Mesendoderm (in vitro differentiated cells): Measurements from ENCODE around the gene SUGT1.

Source experiments
- DNase-seq: peaks from one replicate; pipeline ENCODE4 v3.0.0; 2013
- H2AK5ac ChIP-seq: 2 replicates; pipeline ENCODE4 v1.6.1; 2013; ENCODE audit warnings: low read length, inconsistent platforms
- H2BK120ac ChIP-seq: 2 replicates; pipeline ENCODE4 v1.6.1; 2013; ENCODE audit warnings: low read depth, mild to moderate bottlenecking, low read length, moderate library complexity, mixed read lengths
- H2BK15ac ChIP-seq: replicated peaks from 2 replicates; pipeline ENCODE4 v1.6.1; 2013; ENCODE audit warnings: low read depth, mild to moderate bottlenecking, moderate library complexity
- H2BK5ac ChIP-seq: 2 replicates; pipeline ENCODE4 v1.6.1; 2013; ENCODE audit warnings: low read length, inconsistent platforms
- H3K18ac ChIP-seq: 2 replicates; pipeline ENCODE4 v1.6.1; 2013; ENCODE audit warnings: mild to moderate bottlenecking, low read length, mixed read lengths
- H3K23ac ChIP-seq: one replicate; pipeline ENCODE4 v1.6.1; 2013; ENCODE audit warnings: low read length
- H3K27ac ChIP-seq: 2 replicates; pipeline ENCODE4 v1.5.1; 2013; ENCODE audit warnings: low read depth, mild to moderate bottlenecking, inconsistent platforms, low read length, moderate library complexity
- H3K27me3 ChIP-seq: 2 replicates; pipeline ENCODE4 v1.6.1; 2013; ENCODE audit warnings: low read length, control low read depth, mild to moderate bottlenecking, inconsistent platforms; ENCODE audit not compliant: insufficient read depth, poor library complexity
- H3K36me3 ChIP-seq: 2 replicates; pipeline ENCODE4 v1.6.1; 2013; ENCODE audit warnings: low read length, inconsistent platforms; ENCODE audit not compliant: control insufficient read depth, insufficient read depth
- H3K4ac ChIP-seq: one replicate; pipeline ENCODE4 v1.6.1; 2013; ENCODE audit warnings: low read depth, mild to moderate bottlenecking, low read length, moderate library complexity
- H3K4me1 ChIP-seq: 2 replicates; pipeline ENCODE4 v1.6.1; 2013; ENCODE audit warnings: low read depth, low read length, inconsistent platforms; ENCODE audit not compliant: control insufficient read depth
- H3K4me2 ChIP-seq: 2 replicates; pipeline ENCODE4 v1.6.1; 2013; ENCODE audit warnings: low read length
- H3K4me3 ChIP-seq: 2 replicates; pipeline ENCODE4 v1.5.1; 2013; ENCODE audit warnings: mild to moderate bottlenecking, low read length
- H3K56ac ChIP-seq: one replicate; pipeline ENCODE4 v1.6.1; 2013; ENCODE audit warnings: low read length
- H3K79me1 ChIP-seq: 2 replicates; pipeline ENCODE4 v1.6.1; 2013; ENCODE audit warnings: low read length, inconsistent platforms
- H3K79me2 ChIP-seq: 2 replicates; pipeline ENCODE4 v1.6.1; 2013; ENCODE audit warnings: mild to moderate bottlenecking, low read length; ENCODE audit not compliant: control insufficient read depth, insufficient read depth
- H3K9ac ChIP-seq: 2 replicates; pipeline ENCODE4 v1.6.1; 2013; ENCODE audit warnings: low read length, inconsistent platforms
- H4K5ac ChIP-seq: one replicate; pipeline ENCODE4 v1.6.1; 2013; ENCODE audit warnings: low read length
- H4K8ac ChIP-seq: one replicate; pipeline ENCODE4 v1.6.1; 2013; ENCODE audit warnings: low read depth, mild to moderate bottlenecking, control low read depth, low read length, moderate library complexity
- WGBS: extraction: QIAGEN DNeasy Blood & Tissue Kit; methylation state at CpG from one replicate; pipeline ENCODE4 v1.1.7; 2013; ENCODE audit warnings: low lambda C conversion rate, missing lambda C conversion rate; ENCODE audit not compliant: insufficient coverage; ENCODE audit errors: extremely low coverage; 5-methylcytosine and 5-hydroxymethylcytosine counted together

SUGT1 gene

GRCh38 chr13:52725302-52725701 is 72.7 kb downstream of the SUGT1 start:
- Histone ChIP-seq H4K5ac (no peak overlapping the region), H3K79me1 (no peaks in the 10 kb centered on the region), H2AK5ac (no peak overlapping the region), H4K8ac (no peak overlapping the region), H3K36me3 (no peaks in the 10 kb centered on the region), H3K4me2 (no peak overlapping the region), H2BK5ac (no peak overlapping the region), H3K27ac (no peak overlapping the region), H2BK120ac (no peak overlapping the region), H2BK15ac (no peak overlapping the region), H3K4me1 (no peaks in the 10 kb centered on the region), H3K79me2 (no peaks in the 10 kb centered on the region), H3K56ac (no peak overlapping the region), H3K4ac (no peak overlapping the region), H3K4me3 (no peak overlapping the region), H3K23ac (no peak overlapping the region), H3K27me3 (no peaks in the 10 kb centered on the region), H3K18ac (no peak overlapping the region), H3K9ac (no peak overlapping the region)
- WGBS = no CpG with 5 or more reads among the region's 1 CpG
- DNase-seq = no peak

- no peak for DNase-seq
- no peaks in the 10 kb centered on the region for H3K36me3 ChIP-seq
- H2BK5ac ChIP-seq = no peak overlapping the region
- H3K9ac ChIP-seq = no peak overlapping the region
- no peak overlapping the region for H2BK15ac ChIP-seq
- no peak overlapping the region for H3K4me3 ChIP-seq
- no peaks in the 10 kb centered on the region for H3K79me2 ChIP-seq
- no peak overlapping the region for H3K18ac ChIP-seq
- no peak overlapping the region for H3K4ac ChIP-seq
- no peaks in the 10 kb centered on the region for H3K27me3 ChIP-seq
- WGBS = no CpG with 5 or more reads among the region's 2 CpGs
- no peak overlapping the region for H2BK120ac ChIP-seq
- H4K8ac ChIP-seq = no peak overlapping the region
- no peak overlapping the region for H3K4me2 ChIP-seq
- no peak overlapping the region for H3K56ac ChIP-seq
- no peak overlapping the region for H3K27ac ChIP-seq
- no peak overlapping the region for H3K23ac ChIP-seq
- no peaks in the 10 kb centered on the region for H3K79me1 ChIP-seq
- no peaks in the 10 kb centered on the region for H3K4me1 ChIP-seq
- no peak overlapping the region for H4K5ac ChIP-seq
- H2AK5ac ChIP-seq = no peak overlapping the region
Measured at GRCh38 chr13:52726258-52726657, 73.6 kb downstream of the SUGT1 start.

- Histone ChIP-seq H3K27ac (no peak overlapping the region), H3K27me3 (no peaks in the 10 kb centered on the region), H3K4ac (no peak overlapping the region), H3K36me3 (no peaks in the 10 kb centered on the region), H3K4me2 (no peak overlapping the region), H2AK5ac (no peak overlapping the region), H3K18ac (no peak overlapping the region), H2BK15ac (no peak overlapping the region), H3K56ac (no peak overlapping the region), H3K4me3 (no peak overlapping the region), H3K4me1 (peaks cover 2% of the 10 kb centered on the region), H3K79me2 (no peaks in the 10 kb centered on the region), H3K9ac (no peak overlapping the region), H4K5ac (no peak overlapping the region), H3K79me1 (no peaks in the 10 kb centered on the region), H3K23ac (no peak overlapping the region), H4K8ac (no peak overlapping the region), H2BK5ac (no peak overlapping the region), H2BK120ac (no peak overlapping the region)
- no peak for DNase-seq
- WGBS = no CpG with 5 or more reads among the region's 4 CpGs
Measured at GRCh38 chr13:52734075-52734623, 81.5 kb downstream of the SUGT1 start.

GRCh38 chr13:52736891-52737290 is 84.3 kb downstream of the SUGT1 start:
- no peak overlapping the region for H3K18ac ChIP-seq
- no peak overlapping the region for H3K4me3 ChIP-seq
- H3K79me2 ChIP-seq = no peaks in the 10 kb centered on the region
- no peak overlapping the region for H3K27ac ChIP-seq
- H3K4ac ChIP-seq = no peak overlapping the region
- no peak for DNase-seq
- H3K79me1 ChIP-seq = no peaks in the 10 kb centered on the region
- no peak overlapping the region for H4K5ac ChIP-seq
- H2AK5ac ChIP-seq = no peak overlapping the region
- H2BK5ac ChIP-seq = no peak overlapping the region
- H3K56ac ChIP-seq = no peak overlapping the region
- H2BK120ac ChIP-seq = no peak overlapping the region
- H3K4me1 ChIP-seq = peaks cover 2% of the 10 kb centered on the region
- no peak overlapping the region for H3K9ac ChIP-seq
- H3K4me2 ChIP-seq = no peak overlapping the region
- H2BK15ac ChIP-seq = no peak overlapping the region
- H3K23ac ChIP-seq = no peak overlapping the region
- no peak overlapping the region for H4K8ac ChIP-seq
- no CpG with 5 or more reads among the region's 2 CpGs for WGBS
- H3K27me3 ChIP-seq = no peaks in the 10 kb centered on the region
- no peaks in the 10 kb centered on the region for H3K36me3 ChIP-seq

- no peak overlapping the region for H3K9ac ChIP-seq
- no peak overlapping the region for H2AK5ac ChIP-seq
Measured at GRCh38 chr13:52737451-52737850, 84.8 kb downstream of the SUGT1 start.

GRCh38 chr13:52737965-52738364 is 85.3 kb downstream of the SUGT1 start:
- no peak overlapping the region for H2BK120ac ChIP-seq
- peak; percentile 17 for DNase-seq
- no peak overlapping the region for H3K18ac ChIP-seq
- no peaks in the 10 kb centered on the region for H3K36me3 ChIP-seq
- peaks cover 2% of the 10 kb centered on the region for H3K4me1 ChIP-seq
- no peak overlapping the region for H2AK5ac ChIP-seq
- no peak overlapping the region for H2BK5ac ChIP-seq
- no peak overlapping the region for H3K4ac ChIP-seq
- H3K23ac ChIP-seq = no peak overlapping the region
- H3K9ac ChIP-seq = no peak overlapping the region
- no peak overlapping the region for H3K4me2 ChIP-seq
- no peaks in the 10 kb centered on the region for H3K79me2 ChIP-seq
- H3K27me3 ChIP-seq = no peaks in the 10 kb centered on the region
- WGBS = no CpG with 5 or more reads among the region's 4 CpGs
- H3K79me1 ChIP-seq = no peaks in the 10 kb centered on the region
- H4K5ac ChIP-seq = no peak overlapping the region
- no peak overlapping the region for H3K27ac ChIP-seq
- H2BK15ac ChIP-seq = no peak overlapping the region
- H3K56ac ChIP-seq = no peak overlapping the region
- no peak overlapping the region for H3K4me3 ChIP-seq
- no peak overlapping the region for H4K8ac ChIP-seq

More at GRCh38 chr13:52737451-52737850, 84.8 kb downstream of the SUGT1 start:
- H2BK15ac ChIP-seq = no peak overlapping the region
- H2BK120ac ChIP-seq = no peak overlapping the region
- H3K18ac ChIP-seq = no peak overlapping the region
- no peak overlapping the region for H3K4ac ChIP-seq
- H3K36me3 ChIP-seq = no peaks in the 10 kb centered on the region
- H3K4me1 ChIP-seq = peaks cover 2% of the 10 kb centered on the region
- H3K79me2 ChIP-seq = no peaks in the 10 kb centered on the region
- H3K23ac ChIP-seq = no peak overlapping the region
- H3K79me1 ChIP-seq = no peaks in the 10 kb centered on the region
- H3K4me2 ChIP-seq = no peak overlapping the region
- no peaks in the 10 kb centered on the region for H3K27me3 ChIP-seq
- no peak overlapping the region for H4K8ac ChIP-seq
- H3K4me3 ChIP-seq = no peak overlapping the region
- DNase-seq = no peak
- no peak overlapping the region for H4K5ac ChIP-seq
- no peak overlapping the region for H3K27ac ChIP-seq
- no peak overlapping the region for H3K56ac ChIP-seq
- H2BK5ac ChIP-seq = no peak overlapping the region
